Astrocyte (in vitro differentiated cells and primary cell): ENCODE measurements around the gene HNRNPM.
"Not testable (repeated sequence)": the region's sequence is repeated elsewhere in the genome, so short reads cannot be mapped to it uniquely, and the experiment has no call there.

Experiments
- CTCF ChIP-seq: IDR thresholded peaks from 2 replicates; pipeline ENCODE4 v1.5.1; 2011; ENCODE audit warnings: low read depth, mild to moderate bottlenecking, inconsistent platforms, low read length, moderate library complexity; ENCODE audit not compliant: insufficient read depth
- EZH2 ChIP-seq: IDR thresholded peaks from 2 replicates; pipeline ENCODE4 v1.6.1; 2012; ENCODE audit warnings: mild to moderate bottlenecking, low read length, inconsistent platforms; ENCODE audit not compliant: insufficient read depth

- not testable (repeated sequence) for TF ChIP-seq CTCF, EZH2
These were observed 19.4 kb upstream of the HNRNPM start for GRCh38 chr19:8425331-8425730.
